GM19035 (cell line): ENCODE results near the gene KRT35.
"Not testable (repeated sequence)": the region's sequence is repeated elsewhere in the genome, so short reads cannot be mapped to it uniquely, and the experiment has no call there.

ENCODE experiments used
- ATAC-seq: cut with Tn5 transposase; IDR thresholded peaks from one replicate; pipeline ENCODE4 v1.9.1; 2021; ENCODE audit not compliant: unreplicated experiment

The KRT35 gene

GRCh38 chr17:41462705-41463104 lies 18.2 kb downstream of the KRT35 start:
- no peak for ATAC-seq

GRCh38 chr17:41457676-41458075 lies 23.3 kb downstream of the KRT35 start:
- ATAC-seq = no peak

DNA sequence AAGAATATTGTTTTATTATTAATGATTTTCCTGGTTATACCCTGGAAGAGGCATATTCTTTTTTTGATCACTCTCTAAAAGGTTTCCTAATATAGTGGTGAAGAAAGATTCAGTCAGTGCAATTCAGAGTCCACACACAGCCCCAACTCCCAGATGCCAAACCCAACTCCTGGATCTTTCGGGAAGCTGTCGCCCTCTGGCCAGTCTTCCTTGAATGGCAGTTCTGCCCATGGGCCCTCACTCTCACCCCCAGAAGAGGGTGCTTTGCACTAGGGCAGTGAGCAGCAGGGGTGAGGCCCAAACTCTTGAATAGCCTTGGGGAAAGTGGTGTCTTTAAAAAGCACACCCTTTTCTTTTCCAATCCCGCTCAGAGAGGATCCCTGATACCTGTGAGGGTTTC lies 24.7 kb downstream of the KRT35 start:
- no peak for ATAC-seq

- no peak for ATAC-seq
These were observed 25.7 kb downstream of the KRT35 start for GRCh38 chr17:41455236-41455635.

DNA sequence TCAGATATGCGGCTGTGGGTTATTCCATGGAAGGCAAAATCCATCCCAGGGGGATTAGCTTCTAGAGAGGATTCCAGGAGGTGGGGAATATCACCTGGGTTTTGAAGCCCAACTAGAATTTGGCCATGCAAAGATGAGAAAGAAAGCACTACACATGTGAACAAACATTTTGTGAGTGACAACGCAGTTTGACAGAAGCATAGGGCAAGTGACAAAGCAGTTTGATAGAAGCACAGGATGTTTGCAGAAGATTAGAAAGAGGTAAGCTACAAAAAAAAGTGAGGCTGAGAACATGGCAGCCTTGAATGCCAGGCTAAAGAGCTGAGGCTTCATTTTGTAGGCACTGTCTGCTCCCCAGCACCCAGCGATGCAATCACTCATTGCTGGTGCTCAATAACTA lies 27.9 kb downstream of the KRT35 start:
- ATAC-seq = no peak

GRCh38 chr17:41452281-41452680 lies 28.7 kb downstream of the KRT35 start:
- ATAC-seq = no peak

- ATAC-seq = no peak
These were observed 29.7 kb downstream of the KRT35 start for GRCh38 chr17:41451154-41451728.

GRCh38 chr17:41449008-41449407 lies 31.9 kb downstream of the KRT35 start:
- no peak for ATAC-seq

GRCh38 chr17:41448506-41448905 lies 32.4 kb downstream of the KRT35 start:
- no peak for ATAC-seq

GRCh38 chr17:41446806-41447205 lies 34.1 kb downstream of the KRT35 start:
- no peak for ATAC-seq

DNA sequence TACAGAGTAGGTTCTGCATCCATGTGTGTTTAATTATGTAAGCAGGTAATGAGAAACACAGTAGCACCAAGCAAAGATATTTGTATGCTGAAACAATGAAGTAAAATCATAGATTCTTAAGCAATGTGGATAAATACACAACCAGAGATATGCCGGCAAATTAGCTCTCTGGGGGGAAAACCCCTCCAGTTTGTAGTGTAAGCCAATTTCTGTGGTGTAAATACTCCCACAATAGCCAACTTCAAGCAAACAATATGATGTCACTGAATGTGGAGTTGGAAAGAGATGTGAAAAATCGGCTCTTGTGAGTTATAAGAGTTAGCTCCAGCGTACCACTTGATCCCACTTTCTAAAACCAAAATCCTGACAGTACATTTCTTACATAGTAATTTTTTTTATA lies 36.3 kb downstream of the KRT35 start:
- ATAC-seq = no peak

- no peak for ATAC-seq
These were observed 36.8 kb downstream of the KRT35 start for GRCh38 chr17:41444186-41444585.

DNA sequence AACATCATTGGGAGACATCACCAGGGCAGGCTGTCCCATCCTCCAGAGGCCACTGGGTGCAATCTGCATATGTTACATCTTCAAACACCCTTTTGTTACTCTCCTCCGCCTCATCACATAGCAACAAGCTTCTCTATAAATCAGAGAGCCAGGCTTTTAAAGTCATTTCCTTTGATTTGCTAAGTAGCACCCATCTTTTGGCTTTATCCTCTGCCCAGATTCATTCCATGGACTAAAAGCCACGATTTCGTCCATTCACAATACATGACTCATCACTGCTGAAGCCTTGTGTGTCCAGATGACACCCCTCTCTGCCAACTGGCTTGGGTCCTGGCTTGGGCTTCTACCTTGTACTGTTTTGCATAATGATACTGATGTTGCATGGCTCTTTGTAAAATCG lies 38.2 kb downstream of the KRT35 start:
- no peak for ATAC-seq

DNA sequence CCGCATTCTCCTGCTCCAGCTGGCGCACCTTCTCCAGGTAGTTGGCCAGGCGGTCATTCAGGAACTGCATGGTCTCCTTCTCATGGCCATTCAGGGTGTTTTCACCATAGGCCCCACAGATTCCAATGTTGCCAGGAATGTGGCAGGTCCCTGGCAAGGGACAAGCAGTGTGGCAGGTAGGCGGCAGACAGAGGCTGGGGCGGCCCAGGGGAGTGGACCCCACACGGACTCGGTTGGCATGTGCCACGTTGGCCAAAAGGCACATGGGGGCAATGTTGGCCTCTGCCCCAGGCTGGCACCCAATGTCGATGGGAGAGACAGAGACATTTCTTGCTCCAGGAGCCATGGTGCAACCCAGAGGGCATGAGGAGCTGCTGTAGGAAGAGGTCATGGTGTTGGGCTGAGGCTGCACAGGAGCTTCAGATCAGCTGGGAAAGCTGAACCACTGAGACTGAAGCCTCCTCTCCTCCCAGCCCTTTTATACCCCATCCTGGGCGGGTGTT lies 40.4 kb downstream of the KRT35 start, which contains the start of gene KRT38:
KRT38 (minus strand) TSS at position 453 of the 503 bp plus-strand sequence; CDS start at position 391, 62 bp downstream.
- no peak for ATAC-seq

- no peak for ATAC-seq
These were observed 41.6 kb downstream of the KRT35 start for GRCh38 chr17:41439375-41439774.

- no peak for ATAC-seq
These were observed 43.2 kb downstream of the KRT35 start for GRCh38 chr17:41437769-41438168.

DNA sequence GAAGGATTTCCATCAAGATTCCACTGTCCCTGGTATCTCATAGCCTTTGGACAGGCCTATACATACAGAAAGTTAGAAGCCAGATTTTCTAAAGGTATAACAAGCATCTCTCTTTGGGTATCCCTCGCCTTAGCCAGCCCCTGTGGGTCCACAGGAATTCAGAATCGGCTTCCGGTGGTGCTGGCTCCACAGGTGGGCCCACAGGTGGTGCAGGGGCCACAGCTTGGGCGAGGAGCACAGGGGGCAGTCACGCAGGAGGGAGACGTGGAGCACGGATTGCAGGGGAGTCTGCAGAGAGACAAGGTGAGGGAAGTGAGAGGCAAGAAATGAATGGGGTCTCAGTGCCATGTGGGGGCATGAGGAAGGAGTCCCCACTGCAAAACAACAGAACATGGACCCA lies 43.7 kb downstream of the KRT35 start:
- no peak for ATAC-seq

GRCh38 chr17:41434415-41434814 lies 46.5 kb downstream of the KRT35 start:
- ATAC-seq = no peak

DNA sequence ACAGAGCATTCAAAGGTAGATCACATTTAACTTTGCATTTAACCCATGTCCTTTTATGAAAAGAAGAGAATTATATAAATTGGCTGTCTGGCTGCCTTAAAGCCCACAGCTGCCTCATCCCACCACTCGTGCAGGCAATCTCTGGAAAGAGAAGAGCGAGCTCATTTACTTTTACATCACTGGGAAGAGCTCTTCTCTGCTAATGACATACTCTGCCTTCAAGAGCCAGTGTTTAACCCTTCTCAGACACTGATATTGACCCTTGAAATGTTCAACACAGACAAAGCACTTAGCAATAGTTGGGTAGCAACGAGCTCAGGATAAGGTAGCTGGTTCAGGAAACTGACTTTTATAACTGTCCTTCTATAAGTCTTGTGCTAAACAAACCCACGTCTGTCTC lies 46.9 kb downstream of the KRT35 start:
- no peak for ATAC-seq

GRCh38 chr17:41433586-41433985 lies 47.4 kb downstream of the KRT35 start:
- ATAC-seq = no peak

GRCh38 chr17:41430376-41430775 lies 50.6 kb downstream of the KRT35 start:
- not testable (repeated sequence) for ATAC-seq

- no peak for ATAC-seq
These were observed 51.3 kb downstream of the KRT35 start for GRCh38 chr17:41429667-41430066.

DNA sequence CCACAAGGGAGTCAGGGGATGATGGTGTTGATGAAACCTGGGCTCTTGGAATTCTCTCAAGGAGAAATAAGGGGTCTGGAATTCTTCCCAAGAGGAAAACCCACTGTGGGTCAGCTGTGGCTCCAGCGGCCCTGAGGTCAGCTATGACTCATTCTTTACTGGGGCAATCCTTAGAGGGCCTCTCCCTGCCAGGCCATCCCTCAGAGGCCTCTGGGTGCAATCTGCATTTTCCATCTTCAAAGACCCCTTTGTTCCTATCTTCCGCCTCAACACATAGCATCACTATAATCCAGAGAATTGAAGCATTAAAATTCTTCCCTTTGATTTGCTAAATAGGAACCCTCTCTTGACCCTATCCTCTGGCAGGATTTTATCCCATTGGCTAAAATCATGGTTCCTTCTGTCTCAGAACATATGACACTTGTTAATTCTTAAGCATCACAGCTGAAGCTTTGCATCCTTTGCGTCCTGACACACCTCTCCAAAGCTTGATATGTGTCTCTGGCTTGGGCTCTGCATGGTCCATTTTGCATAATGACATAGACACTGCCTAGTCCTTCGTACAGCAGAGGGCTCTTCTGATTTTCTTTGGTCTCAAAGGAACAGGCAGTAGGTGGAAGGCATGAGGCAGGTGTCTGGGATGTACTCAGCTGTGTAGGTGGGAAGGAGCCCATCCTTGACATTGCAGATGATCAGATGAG lies 52.2 kb downstream of the KRT35 start:
- no peak for ATAC-seq
